ENCODE measurements around the gene PSME3IP1. TPM values are rescaled to one million over a fixed set of nuclear protein-coding genes. Genes with fewer than 3 reads are reported as not detected.

PSME3IP1 gene, protein sequence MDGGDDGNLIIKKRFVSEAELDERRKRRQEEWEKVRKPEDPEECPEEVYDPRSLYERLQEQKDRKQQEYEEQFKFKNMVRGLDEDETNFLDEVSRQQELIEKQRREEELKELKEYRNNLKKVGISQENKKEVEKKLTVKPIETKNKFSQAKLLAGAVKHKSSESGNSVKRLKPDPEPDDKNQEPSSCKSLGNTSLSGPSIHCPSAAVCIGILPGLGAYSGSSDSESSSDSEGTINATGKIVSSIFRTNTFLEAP
- total RNA-seq: 51.5 and 55.9 TPM in 2 replicates

DNA sequence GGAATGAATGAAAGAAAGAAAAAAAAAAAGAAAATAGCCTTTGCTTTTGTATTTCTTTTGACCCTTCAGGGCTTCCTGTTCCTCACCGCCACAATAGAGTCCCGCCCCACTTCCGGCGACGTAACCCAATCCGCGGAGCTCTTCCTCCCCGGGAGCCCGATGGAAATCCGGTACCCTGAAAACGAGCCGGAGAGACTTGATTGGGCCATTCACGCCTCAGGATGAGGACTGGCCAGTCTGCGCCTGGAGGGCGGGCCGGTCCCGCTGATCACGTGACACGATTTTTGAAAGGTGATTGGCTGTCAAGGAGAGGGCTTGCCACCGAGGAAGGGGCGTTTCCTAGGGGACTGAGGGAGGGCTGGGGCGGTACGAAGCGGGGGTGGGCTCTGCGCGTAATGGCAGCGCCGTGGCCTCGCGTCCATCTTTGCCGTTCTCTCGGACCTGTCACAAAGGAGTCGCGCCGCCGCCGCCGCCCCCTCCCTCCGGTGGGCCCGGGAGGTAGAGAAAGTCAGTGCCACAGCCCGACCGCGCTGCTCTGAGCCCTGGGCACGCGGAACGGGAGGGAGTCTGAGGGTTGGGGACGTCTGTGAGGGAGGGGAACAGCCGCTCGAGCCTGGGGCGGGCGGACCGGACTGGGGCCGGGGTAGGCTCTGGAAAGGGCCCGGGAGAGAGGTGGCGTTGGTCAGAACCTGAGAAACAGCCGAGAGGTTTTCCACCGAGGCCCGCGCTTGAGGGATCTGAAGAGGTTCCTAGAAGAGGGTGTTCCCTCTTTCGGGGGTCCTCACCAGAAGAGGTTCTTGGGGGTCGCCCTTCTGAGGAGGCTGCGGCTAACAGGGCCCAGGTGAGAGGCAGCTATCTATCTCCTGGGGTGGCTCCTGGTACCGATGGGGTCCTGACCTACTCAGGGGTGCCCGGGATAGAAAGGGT lies at the start of gene PSME3IP1, which contains the start of gene RSPRY1:
TSS of gene PSME3IP1 (minus strand) at position 95 of the 927 bp plus-strand sequence. CDS start 12,185 bp downstream, outside the sequence.
TSS of gene RSPRY1 (plus strand) at position 385 of the 927 bp plus-strand sequence. CDS start 18,330 bp downstream, outside the sequence.

Other genes starting within 250 kb of the PSME3IP1 start
- gene CETP, start 224.1 kb downstream of the PSME3IP1 start, total RNA-seq: 0.25 and 0.59 TPM in 2 replicates
- gene NLRC5, start 196.5 kb downstream of the PSME3IP1 start, total RNA-seq: 3.2 and 5.6 TPM in 2 replicates
- 4.8 and 8.0 TPM in 2 replicates for gene CPNE2, start 93.5 kb downstream of the PSME3IP1 start, total RNA-seq
- 24.0 and 30.1 TPM in 2 replicates for gene RSPRY1, start 290 bp upstream of the PSME3IP1 start, total RNA-seq
- 50.4 and 69.6 TPM in 2 replicates for gene ARL2BP, start 59.2 kb upstream of the PSME3IP1 start, total RNA-seq
- 0.20 and 0.37 TPM in 2 replicates for gene PLLP, start 98.6 kb upstream of the PSME3IP1 start, total RNA-seq
- not detected in 2 replicates for gene CCL22, start 172.7 kb upstream of the PSME3IP1 start, total RNA-seq
- 3.4 and 5.6 TPM in 2 replicates for gene CX3CL1, start 186.5 kb upstream of the PSME3IP1 start, total RNA-seq
- not detected in 2 replicates for gene CCL17, start 218.7 kb upstream of the PSME3IP1 start, total RNA-seq

All from cardiac ventricle fibroblast (primary cell).